NCI-H460 (cell line): Measurements from ENCODE around the gene STK25. TPM values are rescaled to one million over a fixed set of nuclear protein-coding genes. Genes with fewer than 3 reads are reported as not detected.

Source experiments
- DNase-seq: peaks from one replicate; pipeline ENCODE4 v3.0.0-alpha.2; 2016; ENCODE audit warnings: low read depth; ENCODE audit errors: extremely low read depth
- polyA plus RNA-seq: library from polyadenylated mRNA; depleted of rRNA; stranded (reverse); fragments of >200 nt; gene quantifications from 2 replicates; pipeline ENCODE4 v1.2.3, GENCODE V29; 2014; cell fraction: nucleus; rRNA removed
- total RNA-seq: library from RNA; depleted of rRNA; stranded (reverse); fragments of >200 nt; shearing (Covaris generic); gene quantifications from 2 replicates; pipeline ENCODE4 v1.2.3, GENCODE V29; 2014; rRNA removed

Gene STK25
- total RNA-seq = 108 and 128 TPM in 2 replicates
- polyA plus RNA-seq = 796 and 920 TPM in 2 replicates

DNA sequence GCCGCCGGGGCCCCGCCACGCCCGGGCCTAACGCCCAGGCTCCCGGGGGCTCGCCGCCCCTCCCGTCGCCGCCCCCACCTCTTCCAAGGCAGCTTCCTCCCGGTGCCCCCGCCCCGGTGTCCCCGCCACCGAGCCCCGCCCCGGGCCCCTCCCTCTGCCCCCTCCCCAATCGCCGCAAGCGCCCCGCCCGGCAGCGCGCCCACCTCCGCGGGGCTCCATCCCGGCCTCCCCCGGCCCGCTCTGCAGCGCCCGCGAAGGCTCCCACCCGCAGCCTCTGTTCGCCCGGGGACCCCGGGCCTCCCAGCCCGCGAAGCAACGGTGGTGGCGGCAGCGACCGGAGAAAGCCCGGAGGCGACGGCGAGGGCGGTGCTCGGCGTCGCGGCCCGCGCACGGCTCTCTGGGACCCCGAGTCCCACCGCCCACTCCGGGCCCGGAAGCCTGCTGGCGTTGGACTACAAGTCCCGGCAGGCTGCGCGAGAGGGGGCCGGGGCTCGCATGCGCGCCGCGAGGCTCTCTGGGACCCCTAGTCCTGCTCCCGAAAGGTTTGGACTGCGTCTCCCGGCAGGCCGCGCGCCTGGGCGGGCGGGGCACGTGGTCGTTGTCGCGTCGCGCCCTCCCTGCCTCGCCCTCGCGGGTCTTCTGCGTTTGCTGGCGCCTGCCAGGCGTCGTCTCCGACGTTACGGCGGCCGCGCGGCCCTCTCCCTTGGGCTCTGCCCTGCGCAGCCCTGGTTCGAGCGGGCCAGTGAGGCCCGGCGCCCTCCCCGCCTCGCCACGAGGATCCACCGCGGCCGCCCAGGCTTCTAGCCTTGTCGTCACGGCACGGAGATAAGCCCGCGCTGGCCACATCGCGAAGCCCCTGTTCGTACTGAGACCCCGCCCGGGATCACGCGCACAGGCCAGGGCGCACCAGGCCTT lies at the start of gene STK25:
TSS of gene STK25 (minus strand) at position 345 of the 915 bp plus-strand sequence. CDS start 549 bp downstream, outside the sequence.
- DNase-seq = peak; percentile 97

DNA sequence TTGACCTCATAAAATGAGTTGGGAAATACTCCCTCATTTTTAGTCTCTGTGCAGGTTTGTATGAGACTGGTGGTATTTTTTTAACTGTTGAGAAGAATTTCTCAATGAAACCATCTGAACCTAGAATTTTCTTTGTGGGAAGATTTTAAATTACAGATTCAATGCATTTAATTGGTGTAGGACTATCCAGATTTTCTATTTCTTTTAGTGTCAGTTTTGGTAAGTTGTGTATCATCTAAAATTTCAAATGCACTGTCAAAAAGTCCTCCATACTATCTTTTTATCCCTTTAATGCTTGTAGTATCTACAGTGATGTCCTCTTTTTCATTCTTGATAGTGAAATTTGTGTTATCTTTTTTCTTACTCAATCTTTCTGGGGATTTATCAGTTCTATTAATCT lies 48.4 kb upstream of the STK25 start:
- no peak for DNase-seq

DNA sequence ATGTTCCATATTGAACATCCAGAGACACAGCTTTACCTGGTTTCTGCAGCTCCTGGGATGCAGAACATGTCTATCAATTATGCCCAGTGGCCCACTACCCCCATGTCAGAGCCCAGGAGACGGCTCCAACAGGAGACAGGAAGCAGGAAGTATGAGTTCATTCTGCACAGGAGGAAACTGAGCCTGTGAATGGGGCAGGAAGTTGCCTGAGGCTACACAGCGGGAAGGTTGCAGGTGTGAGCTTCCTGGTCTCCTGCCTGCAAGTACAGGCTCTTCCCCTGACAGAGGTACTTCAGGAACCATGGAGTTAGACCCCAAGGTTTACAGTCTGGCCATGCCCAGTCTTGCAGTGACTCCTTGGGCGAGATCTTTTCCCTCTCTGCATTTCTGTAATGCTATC lies 47.3 kb upstream of the STK25 start:
- no peak for DNase-seq

DNA sequence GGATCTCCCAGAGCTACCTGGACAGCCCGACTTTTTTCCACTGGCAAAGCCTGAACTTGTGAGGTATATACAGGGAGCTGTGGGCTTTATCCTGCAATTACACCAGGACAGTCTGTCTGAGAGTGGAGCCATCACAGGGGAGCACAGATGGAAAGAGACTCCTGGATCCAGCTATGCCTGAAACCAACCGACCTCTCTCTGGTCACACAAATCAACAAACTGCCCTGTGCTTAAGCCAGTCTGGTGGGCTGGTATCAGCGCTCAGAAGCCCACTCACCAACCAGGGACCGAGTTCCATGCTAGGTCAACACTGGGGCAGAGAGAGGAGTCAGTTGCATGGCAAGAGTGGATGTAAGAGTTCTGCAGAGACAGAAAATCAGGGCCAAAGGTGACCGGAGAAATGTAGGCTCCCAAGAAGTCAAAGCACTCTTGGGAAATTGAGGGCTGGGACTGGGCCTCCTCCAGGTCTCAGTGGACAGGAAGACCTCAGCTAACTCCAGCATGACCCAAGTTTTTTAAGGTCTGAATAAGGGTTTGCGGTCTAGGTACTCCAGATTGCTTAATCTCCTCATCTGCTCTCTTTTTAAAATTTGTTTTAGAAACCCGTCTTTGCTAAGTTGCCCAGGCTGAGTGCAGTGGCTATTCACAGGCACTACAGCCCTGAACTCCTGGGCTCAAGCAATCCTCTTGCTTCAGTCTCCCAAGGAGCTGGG lies 46.4 kb upstream of the STK25 start:
- DNase-seq = no peak

DNA sequence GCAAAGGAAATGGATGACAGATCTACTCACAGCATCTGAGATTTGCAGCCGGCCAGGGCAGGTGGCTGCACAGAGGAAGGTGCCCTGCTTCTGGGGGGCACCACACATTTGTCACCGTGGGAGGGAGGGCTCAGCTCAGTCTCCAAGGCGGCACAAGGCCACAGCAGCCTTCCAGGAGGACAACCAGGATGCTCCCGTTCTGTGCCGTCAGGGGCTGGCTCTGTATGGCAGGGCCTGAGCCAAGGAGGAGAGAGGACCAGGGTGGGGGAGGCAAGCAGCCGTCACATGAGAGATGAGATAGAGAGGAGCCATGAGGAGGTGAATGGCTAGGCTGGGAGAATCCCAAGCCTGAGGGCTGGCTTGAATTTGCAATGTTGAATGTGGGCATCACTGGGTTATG lies 45.6 kb upstream of the STK25 start:
- no peak for DNase-seq

DNA sequence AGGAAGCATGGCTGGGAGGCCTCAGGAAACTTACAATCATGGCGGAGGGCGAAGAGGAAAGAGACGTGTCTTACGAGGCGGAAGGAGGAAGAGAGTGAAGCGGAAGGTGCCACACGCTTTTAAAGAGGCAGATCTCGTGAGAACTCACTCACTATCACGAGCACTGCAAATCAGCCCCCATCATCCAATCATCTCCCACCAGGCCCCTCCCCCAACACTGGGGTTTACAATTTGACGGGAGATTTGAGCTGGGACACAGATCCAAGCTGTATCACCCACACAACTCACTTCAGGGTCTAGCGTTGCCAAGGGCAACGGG lies 45.1 kb upstream of the STK25 start:
- DNase-seq = no peak

DNA sequence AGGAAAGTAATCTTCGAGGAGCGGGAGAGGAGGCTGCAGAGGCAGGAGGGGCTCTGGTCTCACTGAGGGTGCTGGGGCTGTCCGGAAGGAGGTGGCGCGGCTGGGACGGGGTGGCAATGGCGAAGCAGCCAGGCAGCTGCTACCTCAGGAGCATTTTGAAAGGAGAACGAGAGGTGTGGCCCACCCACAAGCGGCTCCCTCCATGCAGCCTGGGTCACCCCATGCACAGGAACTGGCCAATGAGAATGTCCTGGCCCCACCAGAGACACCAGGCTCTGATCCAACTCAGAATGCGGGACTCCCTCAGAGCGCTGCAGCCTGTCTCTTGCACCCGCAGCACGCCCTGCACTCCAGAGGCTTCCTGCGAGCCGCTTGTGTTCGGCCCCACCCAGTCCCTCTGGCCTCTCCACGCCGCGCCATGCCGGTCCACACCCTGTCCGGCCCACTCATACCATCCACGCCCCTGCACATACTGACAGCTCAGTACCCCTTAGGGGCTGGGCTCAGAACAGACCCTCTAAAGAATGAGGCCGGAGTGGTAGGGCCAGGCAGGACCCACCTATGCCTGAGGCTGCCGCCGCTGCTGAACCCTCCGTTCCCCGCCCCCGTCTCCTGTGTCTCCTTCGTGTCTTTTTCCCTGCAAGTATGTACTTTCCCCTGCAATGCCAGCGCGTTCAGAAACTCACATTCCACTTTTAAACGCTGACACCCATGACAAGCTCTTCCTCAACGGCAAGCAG lies 43.8 kb upstream of the STK25 start:
- no peak for DNase-seq

DNA sequence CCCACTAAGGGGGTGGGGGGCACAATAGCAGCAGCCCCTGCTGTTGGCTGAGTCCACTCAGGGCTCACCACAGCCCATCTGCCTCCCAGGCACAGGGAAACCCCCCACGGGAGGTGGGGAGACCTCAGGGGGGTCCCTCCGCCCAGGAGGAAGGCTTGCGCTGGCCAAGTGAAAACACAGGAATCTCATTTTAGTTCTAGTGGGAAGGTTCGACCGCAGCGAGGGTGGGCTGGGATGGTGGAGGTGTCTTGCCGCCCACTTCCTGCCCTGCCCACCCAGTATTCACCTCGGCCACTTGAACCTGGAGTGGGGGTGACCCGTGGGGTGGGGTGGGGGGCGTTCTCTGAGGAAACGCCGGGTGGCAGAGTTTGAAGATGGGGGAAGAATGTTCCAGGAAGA lies 43.2 kb upstream of the STK25 start:
- no peak for DNase-seq

DNA sequence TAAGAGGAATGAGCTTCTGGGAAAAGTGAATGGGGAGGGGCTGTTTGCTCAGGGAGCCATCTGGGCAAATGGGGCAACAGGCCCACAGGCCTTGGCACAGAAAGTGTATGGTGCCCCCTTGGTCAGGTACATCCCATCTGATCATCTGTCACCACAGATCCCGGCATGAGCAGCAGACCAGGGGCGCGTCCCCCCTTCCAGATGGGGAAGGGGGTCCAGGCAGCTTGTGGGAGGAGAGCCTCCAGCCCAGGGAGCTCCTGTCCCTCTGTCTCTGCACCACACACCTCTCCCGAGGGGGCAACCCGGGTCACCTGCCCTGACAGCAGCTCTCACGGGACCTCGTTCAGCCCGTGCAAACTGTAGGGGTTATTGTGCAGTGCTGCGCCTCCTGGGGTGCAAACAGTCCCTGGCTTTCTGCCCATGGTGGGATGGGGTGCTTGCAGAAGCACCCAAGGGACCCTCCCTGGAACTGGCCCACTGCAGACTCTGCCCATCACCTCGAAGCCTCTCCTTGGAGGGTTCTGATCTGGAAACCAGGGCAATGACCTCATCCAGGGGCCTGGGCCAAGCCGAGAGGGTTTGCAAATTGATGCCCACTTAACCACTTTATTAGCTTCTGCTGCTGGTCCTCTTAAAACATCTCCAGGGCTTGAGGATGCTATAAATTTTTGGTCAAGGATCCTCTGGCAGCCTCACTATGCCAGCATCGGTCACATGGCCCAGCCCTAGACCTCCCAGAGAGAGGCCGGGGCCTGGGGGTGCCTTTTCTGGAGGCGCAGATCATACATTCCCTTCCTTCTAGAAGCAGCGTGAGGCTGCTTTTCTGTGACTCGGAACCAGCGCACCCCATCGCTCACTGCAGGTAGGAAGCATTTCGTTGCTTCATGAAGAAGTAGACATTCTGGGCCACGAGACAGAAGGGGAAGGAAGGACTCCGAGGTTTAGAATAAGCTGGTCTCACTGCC lies 42.5 kb upstream of the STK25 start:
- no peak for DNase-seq

DNA sequence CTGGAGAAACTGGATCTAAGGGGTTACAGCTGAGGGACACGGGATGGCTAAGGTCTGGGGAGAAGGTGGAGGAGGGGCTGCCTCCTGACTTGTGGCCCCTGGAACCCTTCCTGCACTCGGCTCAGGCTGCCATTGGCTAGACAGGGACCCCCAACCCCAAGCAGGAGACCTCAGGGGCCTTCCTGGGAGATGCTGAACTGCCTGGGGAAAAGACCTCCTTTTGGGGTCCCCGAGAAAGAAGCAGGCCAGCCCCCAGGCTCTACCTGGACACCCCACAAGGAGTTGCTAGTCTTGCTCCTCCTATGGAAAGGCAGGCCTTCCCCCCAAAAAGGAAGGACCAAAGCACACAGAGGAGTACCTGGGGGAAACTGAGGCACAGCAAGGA lies 40.1 kb upstream of the STK25 start:
- no peak for DNase-seq

DNA sequence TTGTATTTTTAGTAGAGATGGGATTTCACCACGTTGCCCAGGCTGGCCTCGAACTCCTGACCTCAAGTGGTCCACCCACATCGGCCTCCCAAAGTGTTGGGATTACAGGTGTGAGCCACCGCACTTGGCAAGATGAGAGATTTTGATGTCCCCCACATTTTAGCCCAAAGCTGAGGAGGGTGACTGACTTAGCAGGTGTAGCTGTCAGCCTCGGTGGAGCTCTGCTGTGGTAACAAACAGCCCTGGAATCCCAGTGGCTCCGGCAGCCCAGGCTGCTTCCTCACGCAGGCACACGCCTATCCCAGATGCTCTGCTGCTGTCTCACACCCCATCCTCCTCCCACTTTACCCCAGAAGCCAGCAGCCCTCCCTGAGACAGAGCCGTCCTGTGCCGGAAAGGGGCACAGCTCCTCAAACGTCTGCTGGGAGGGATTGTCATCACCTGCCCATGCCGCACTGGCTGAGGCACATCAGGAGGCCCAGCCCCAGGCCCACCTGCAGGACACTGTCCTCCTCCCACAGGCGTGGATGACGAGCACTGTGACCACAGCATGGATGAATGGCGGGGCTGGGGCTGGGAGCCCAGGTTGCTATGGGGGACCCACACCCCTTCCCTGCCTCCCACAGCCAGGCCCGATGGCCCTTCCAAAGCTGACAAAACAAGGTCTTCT lies 39.5 kb upstream of the STK25 start:
- no peak for DNase-seq

DNA sequence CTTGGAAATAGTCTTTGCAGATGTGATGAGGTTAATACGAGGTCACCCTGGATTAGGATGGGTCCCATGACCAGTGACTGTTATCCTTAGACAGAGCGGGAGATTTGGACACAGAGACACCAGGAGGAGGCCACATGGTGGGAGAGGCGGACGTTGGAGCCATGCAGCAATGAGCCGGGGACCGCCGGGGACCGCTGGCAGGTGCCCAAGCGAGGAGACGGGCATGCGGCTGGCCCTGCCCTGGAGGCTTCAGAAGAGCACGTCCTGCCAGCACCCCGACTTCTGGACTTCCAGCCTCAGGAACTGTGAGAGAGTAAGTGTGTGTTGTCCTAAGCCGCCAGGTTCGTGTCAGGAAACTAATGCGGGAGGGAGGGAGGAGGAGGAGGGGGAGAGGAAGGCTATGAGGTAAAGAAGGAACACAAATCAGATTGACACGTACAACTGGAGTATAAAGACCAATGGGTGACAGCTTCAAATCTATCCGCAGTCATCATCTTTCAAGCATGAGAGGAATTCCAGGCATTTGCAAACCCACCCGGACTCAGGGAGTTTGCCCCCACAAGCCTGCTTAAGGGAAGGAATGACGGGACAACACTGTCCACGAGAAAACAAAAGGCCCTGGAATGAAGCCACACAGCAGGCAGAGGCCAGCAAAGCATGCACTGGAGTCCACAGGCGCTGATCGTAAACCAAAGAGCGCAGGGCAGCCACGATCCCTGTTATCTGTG lies 38.6 kb upstream of the STK25 start:
- DNase-seq = no peak

DNA sequence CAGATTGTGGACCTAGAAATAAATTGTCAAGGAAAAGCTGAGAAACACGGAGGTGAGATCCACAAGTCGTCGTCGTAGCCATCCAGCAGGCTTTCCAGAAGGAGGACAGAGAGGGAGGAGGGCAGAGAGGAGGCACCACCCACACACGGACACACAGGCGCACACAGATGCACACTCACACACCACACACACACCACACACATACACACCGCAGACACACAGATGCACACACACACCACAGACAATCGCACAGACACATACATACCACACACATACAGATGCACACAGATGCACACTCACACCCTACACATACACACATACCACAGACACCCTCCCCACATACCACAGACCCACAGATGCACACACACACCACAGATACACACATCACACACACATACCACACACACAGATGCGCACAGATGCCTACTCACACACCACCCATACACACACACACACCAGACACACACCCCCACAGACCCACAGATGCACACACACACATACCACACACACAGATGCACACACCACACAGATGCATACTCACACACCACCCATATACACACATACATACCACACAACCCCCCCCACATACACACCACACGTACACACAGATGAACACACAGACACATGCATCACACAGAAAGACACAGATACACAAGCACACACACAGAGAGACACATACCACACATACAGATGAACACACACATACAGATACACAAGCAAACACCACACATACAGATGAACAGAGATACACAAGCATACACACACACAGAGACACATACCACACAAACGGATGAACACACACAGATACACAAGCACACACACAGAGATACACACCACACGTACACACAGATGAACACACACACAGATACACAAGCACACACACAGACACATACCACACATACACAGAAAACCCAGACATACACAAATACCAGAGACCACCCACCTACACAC lies 37.4 kb upstream of the STK25 start:
- no peak for DNase-seq

DNA sequence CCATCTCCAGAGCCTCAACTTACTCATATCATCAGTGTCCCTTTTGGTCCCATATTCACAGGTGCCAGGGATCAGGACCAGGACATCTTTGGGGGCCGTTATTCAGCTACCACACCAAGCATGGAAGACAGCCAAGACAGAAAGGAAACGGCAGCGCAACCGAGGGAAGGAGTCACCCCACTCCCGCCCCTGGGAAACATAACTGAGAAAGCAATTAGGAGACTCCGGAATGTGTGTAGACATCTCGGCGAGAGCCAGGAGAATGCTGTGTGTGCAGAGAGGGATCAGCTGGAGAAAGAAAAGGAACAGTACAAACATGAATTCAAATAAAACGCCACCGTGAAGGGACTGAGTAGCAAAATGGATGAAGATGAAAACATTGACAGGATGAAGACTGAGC lies 36.7 kb upstream of the STK25 start:
- DNase-seq = no peak

DNA sequence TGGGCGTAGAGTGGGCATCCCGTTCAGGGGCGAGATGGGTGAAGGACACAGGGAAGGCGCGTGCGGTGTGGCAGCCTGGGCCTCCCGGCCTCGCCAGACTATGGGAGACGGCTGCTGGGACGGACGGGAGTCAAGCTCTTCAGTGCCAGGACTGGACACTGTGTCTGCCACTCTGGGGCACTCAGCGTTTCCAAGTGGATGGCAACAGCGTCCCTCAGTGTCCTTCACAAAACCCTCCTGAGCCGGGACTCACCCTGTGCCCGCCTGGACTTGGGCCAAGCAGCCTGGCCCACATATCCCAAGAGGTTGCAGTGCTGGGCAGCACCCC lies 33.9 kb upstream of the STK25 start:
- DNase-seq = no peak

DNA sequence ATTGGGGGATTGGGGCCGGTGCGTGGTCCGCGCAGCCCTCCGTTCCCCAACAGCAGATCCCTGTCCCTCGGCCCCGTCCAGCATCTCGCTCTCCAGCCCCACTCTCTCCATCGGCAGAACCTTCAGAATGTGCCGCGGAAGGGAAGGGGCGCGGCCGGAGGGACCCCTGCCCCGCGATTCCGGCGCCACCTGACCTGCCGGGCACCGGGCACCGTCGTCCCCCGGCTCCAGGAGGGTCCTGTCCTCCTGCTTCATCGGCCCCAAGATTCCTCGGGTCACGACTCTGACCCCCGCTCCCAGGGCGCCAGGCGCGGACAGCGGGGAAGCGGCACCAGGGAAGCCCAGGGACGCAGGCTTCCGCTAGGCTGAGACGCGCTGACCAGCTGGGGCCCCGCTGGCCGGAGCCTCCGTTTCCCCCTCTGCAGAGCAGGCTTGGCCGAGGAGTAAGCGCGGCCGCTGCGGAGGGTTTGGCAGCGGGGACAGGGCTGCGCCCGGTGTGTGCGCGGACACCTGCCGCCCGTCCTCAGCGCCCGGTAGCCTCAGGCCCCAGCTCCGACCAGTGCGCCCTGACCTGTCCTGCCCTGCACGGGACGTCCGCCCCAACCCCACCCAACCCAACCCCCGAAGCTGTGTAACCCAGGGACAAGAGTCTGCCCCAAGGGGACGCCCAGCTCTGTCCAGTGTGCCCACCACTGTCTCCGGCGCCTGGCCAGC lies 33.3 kb upstream of the STK25 start:
- no peak for DNase-seq
